Activated naive CD4-positive, alpha-beta T cell treated with Interleukin-2 at 50 U/mL for 16 hours (primary cell): ENCODE results near the gene ARF6.
"Not testable (repeated sequence)": the region's sequence is repeated elsewhere in the genome, so short reads cannot be mapped to it uniquely, and the experiment has no call there.

Experiments
- DNase-seq: peaks from one replicate; pipeline ENCODE4 v3.0.0-alpha.2; 2020

Gene ARF6

DNA sequence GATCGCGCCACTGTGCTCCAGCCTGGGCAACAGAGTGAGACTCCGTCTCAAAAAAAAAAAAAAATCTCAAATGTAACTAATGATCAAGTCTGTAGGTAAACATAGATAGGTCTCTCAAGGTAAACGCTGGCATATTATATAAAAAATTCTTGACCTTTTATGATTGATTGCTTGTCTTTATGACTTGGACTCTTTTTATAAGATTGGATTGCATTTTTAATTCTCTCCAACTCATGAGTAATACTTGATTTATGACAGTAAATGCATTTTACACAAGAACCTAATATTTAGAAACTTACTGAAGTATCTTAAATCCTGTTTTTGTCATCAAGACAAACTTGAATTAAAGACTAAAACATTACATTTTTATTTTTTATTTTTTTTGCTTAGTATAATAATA is 16.1 kb downstream of the ARF6 start:
- no peak for DNase-seq

DNA sequence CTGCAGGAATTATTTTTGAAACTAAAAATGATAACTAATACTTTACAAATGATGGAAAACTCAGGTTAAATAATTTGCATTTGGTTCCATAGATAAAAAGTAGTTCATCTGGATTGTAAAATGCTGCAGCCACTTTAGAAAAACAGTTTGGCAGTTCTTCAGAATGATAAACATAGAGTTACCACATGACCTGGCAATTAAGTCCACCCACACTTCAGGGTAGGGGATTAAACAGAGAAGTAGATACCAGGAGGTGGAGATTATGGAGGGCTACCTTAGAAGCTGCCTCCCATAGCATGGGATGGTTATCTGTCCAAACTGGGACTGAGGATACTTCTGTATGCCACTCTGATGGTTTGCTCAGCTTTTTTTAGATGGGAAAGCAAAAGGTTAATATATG is 22.2 kb downstream of the ARF6 start:
- DNase-seq, result no peak

DNA sequence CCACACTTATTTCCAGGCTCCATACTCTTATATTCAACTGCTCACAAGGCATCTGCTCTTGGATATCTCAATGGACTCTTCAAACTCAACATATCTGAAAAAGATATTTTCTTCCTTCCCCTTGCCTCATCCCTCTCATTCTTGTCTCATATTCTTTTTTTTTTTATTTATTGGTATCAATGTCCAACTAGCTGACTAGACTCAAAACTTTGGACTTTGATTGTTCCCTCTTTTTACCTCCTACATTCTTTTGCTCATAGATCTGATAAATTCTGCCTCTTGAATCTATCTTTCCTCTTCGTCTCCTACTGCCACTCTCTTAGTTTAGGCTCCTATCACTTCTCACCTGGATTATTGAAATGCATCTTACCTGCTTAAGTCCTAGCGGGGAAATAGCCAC is 25.8 kb downstream of the ARF6 start:
- no peak for DNase-seq

DNA sequence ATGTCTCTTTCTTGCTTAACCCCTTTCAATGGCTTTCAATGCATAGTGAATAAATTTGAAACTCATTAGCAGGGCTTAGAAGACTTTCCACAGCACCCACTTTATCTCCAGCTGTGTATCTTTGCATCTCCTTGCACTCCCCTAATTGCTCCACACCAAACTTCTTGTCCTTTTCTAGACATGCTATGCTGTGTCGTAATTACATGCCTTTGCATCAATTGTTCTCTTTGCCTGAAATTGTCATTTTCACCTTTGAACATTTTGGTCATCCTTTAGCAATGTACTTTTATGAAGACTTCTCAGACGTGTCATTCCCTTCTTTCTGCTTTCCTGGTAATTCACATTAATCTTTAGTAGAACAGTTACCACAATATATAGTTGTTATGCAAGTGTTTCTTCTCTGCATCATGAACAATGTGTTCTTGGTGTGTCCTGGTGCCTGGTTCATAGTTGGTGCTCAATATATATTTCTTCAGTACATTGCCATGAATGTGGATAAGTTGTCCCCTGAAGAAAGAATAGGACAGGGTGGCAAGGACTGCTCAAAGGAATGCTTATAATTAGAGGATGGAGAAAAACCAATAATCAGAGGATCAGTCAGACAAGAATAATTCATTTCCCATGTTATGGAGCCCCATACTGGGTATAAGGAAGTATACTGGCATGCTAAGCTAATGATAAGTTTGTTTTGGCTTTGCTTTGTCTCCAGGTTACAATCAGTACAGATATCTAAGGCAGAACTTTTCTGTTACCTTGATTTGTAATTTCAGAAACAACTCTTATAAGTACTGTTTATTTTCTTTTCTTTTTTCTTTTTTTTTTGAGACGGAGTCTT is 27.2 kb downstream of the ARF6 start:
- DNase-seq, result no peak

DNA sequence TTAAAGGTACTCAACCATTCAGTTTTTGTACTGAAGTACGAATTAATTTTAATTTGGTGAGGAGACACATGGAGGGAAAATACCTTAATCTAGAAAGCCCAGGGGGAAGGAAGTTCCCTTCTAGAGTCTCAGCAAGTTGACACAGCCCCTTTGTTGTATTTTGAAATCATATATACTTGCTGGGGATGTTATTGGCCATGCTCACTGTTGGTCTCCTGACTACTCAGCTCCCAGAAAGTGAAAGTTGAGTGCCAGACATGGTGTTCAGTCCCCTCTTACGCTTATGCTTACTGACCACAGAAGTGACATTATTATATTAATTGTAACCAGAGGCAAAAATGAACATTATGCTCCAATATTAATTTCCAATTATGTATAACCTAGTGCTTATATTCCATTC is 28.1 kb downstream of the ARF6 start:
- DNase-seq, result no peak

DNA sequence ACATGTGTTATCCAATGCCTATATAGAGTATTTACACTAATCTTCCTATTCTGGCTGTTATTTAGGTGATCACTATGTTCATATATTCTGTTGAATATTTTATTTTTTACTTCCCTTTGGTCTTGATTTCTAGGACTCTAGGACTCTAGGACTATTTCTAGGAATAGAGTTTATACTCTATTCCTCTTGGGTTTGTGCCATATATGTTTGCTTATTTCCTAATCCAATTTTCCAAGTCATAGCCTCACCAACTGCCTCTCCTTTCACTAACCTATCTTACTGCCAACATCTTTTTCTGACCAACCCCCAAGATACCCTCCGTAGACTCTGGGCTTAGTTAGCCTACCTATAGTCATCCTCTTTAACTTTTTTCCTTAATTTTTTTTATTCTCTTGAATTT is 28.5 kb downstream of the ARF6 start:
- no peak for DNase-seq

DNA sequence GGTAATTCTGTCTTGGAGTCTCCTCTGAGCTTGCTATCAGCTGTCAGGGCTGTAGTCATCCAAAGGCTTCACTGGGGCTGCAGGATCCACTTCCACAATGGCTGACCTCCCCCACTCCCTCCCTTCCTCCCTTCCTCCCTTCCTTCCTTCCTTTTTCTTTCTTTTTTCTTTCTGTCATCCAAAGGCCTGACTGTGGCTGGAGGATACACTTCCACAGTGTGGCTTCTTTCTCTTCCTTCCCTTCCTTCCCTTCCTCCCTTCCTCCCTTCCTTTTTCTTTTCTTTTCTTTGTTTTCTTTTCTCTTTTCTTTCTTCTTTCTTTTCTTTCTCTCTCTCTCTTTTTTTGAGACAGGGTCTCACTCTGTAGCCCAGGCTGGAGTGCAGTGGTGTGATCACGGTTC is 30.6 kb downstream of the ARF6 start:
- no peak for DNase-seq

DNA sequence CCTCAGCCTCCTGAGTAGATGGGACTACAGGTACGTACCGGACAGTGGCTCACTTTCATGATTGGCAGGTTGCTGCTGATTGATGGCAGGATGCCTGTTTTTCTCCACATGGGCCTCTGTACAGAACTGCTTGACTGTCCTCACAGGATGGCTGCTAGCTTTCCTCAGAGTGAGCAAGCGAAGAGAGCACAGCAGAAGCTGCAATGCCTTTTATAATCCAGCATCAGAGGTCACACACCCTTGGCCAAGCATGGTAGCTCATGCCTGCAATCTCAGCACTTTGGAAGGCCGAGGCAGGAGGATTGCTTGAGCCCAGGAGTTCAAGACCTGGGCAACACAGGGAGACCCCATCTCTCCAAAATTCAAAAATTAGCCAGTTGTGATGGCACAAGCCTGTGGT is 31.0 kb downstream of the ARF6 start:
- DNase-seq, result no peak

DNA sequence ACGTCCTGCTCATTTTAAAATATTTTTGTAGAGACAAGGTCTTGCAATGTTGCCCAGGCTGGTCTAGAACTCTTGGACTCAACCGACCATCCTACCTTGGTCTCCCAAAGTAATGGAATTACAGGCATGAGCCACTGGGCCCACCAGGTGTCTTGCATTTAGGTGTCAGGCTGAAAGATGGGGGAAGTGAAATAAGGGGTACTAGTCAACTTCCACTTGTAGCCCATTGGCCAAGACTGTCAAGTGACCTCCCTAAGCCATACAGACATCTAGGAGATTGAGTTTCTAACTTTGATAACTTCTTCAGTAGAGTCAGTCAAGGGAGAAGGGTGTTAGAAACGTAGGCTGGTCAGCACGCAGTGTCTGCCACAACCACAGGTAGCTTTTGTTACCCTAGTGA is 32.0 kb downstream of the ARF6 start:
- DNase-seq, result no peak

DNA sequence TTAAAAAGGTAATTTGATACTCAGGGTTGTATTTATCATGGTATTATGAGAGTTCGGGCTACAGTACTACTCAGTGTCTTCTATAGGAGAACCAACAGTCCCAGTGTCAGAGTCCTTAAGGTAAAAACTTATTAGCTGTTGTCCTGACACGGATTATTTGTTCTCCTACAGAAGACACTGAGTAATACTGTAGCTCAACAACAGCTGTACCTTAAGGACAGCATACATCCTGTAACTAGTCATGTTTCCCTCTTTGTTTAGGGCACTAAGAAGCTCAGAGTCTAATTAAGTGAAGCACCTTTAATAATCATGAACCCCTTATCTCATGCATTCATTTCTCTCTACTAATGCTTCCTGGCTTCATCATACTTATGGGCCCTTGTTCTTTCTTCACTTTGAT is 33.9 kb downstream of the ARF6 start:
- no peak for DNase-seq

DNA sequence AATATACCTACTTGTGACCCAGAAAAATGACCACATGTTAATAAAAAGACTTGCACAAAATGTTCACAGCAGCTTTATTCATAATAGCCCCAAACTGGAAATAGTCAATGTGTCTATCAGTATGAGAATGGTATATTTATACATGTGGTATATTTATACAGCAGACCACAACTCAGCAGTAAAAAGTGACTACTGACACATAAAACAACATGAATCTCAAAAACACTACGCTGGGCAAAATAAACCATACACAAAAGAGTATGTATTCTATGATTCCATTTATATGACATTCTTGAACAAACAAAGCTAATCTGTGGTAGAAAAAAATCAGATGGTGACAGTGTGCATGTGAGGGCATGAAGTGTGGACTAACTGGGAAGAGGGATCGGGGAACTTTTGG is 35.1 kb downstream of the ARF6 start:
- DNase-seq, result no peak

DNA sequence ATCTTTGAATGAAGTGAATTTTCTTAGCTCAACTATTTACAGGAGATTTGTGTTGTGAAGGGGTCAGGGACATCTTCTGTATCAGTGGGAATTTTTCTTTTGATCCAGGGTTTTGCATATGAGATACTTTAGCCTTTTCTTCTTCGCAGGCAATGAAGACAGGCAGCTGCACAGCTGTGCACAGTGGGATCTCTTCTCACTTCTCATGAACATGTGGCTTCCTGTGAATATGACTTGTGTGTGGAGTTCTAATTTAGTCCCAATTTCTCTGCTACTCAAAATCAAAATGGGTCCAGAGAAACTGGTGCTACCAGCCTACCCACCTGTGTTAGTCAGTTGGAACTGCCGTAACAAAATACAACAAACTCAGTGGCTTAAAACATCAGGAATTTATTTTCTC is 37.8 kb downstream of the ARF6 start:
- DNase-seq, result no peak

DNA sequence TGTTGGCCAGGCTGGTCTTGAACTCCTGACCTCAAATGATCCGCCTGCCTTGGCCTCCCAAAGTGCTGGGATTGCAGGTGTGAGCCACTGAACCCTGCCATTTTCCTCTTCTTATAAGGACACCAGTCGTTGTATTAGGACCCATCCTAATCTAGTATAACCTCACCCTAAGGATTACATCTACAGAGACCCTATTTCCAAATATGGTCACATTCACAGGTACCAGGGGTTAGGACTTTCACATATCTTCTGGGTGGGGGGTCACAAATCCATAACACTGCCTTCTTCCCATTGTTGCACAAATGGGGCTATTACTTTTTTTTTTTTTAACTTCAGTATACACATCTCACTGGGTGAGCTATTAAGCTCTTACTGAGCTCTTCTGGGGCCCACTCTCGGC is 38.6 kb downstream of the ARF6 start:
- DNase-seq, result no peak

DNA sequence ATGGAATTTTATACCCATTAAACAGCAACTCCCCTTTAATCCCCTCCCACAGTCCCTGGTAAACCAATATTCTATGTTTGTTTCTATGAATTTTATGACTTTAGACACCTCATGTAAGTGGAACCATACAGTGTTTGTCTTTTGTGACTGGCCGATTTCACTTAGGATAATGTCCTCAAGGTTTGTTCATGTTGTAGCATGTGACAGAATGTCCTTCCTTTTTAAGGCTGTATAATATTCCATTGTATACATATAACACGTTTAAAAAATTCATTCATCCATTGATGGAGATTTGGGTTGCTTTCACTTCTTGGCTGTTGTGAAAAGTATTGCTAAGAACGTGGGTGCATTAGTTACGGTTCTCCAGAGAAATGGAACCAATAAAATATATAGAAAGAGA is 40.2 kb downstream of the ARF6 start:
- DNase-seq, result no peak

DNA sequence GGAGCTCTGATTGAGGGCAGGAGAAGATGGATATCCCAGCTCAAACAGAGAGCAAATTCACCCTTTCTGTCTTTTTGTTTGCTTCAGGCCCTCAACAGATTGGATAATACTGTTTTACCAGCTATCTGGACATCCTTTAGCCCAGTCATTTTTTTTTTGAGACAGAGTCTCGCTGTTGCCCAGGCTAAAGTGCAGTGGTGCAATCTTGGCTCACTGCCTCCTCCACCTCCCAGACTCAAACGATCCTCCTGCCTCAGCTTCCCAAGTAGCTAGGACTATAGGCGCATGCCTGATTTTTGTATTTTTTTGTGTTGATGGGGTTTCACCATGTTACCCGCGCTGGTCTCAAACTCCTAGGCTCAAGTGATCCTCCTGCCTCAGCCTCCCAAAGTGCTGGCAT is 40.8 kb downstream of the ARF6 start:
- DNase-seq, result no peak

DNA sequence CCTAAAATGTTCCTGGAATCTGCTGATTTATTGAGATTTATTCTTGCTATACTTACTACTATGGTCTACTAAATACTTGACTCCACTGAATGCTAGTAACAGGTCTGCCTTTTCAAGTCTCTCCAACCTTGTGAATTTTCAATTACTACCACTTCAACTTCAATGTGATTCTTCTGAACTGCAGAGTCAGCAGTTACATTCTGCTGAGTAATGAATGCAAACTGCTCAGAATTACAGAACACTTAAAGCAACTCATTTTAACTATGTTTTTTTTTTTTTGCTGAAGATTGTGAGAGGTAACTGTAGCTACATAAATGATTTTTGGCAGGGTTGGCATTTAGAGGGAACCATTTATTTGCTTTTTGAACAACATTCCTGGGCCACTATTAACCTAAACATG is 41.8 kb downstream of the ARF6 start:
- no peak for DNase-seq

DNA sequence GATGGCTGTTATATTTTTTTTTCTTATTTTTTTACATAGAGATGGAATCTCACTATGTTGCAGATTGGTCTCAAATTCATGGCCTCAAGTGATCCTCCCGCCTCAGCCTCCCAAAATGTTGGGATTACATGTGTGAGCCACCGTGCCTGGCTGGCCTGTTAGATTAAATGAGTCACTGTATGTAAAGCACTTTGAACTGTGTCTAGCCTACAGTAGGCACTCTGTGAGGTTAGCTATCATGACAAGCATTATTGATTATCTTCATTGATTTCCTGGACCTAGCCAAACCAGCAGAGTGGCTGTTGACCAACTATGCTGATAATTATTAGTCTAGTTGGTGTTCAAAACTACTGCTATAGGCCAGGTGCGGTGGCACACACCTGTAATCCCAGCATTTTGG is 42.6 kb downstream of the ARF6 start:
- no peak for DNase-seq

DNA sequence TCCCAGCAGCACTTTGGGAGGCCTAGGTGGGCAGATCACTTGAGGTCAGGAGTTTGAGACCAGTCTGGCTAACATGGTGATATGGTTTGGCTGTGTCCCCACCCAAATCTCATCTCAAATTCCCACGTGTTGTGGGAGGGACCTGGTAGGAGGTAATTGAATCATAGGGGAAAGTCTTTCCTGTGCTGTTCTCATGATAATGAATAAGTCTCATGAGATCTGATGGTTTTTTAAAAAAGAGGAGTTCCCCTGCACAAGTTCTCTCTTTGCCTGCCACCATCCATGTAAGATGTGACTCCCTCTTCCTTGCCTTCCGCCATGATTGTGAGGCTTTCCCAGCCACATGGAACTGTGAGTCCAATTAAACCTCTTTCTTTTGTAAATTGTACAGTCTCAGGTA is 43.4 kb downstream of the ARF6 start:
- DNase-seq, result not testable (repeated sequence)

DNA sequence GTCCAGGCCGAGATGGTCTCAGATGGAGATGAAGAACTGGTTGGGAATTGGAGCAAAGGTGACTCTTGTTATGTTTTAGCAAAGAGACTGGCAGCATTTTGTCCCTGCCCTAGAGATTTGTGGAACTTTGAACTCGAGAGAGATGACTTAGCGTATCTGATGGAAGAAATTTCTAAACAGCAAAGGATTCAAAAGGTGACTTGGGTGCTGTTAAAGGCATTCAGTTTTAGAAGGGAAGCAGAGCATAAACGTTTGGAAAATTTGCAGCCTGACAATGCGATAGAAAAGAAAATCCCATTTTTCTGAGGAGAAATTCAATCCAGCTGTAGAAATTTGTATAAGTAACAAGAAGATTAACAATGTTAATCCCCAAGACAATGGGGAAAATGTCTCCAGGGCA is 44.0 kb downstream of the ARF6 start:
- not testable (repeated sequence) for DNase-seq

DNA sequence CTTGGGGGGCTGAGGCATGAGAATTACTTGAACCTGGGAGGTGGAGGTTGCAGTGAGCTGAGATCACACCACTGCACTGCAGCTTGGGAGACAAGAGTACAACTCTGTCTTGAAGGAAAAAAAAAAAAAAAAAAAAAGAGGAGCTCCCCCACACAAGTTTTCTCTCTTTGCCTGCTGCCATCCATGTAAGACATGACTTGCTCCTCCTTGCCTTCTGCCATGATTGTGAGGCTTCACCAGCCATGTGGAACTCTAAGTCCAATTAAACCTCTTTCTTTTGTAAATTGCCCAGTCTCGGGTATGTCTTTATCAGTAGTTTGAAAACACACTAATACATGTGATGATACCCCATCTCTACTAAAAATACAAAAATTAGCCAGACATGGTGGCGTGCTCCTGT is 46.3 kb downstream of the ARF6 start:
- not testable (repeated sequence) for DNase-seq

DNA sequence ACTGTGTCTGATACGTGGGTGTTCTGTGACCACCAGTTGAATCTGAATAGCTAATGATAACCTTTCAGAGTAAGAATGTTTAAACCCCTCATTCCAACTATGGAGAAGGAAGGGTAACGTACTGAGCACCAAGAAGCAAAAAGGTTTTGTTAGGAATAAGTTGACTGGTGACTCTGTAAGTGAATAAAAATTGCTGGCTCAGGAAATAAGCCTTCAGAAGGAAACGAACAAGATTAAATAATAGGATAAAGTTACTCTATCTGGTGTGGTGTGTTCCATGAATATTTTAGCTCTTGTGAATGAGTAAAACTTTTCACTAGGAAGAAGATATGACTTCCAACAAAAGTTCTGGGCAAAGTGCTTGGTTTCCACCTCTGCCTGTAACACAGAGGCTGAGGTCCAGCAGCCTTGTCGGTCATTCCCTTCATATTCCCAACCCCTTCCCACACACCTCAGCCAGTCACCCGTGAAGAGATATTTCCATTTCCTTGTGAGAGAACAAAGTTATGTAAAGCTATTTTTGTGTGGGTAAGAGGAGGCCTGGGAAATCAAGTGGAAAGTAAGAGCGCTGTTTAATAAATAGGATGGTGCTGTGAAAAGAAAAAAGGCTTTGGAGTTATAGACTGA is 47.1 kb downstream of the ARF6 start:
- DNase-seq, result no peak

DNA sequence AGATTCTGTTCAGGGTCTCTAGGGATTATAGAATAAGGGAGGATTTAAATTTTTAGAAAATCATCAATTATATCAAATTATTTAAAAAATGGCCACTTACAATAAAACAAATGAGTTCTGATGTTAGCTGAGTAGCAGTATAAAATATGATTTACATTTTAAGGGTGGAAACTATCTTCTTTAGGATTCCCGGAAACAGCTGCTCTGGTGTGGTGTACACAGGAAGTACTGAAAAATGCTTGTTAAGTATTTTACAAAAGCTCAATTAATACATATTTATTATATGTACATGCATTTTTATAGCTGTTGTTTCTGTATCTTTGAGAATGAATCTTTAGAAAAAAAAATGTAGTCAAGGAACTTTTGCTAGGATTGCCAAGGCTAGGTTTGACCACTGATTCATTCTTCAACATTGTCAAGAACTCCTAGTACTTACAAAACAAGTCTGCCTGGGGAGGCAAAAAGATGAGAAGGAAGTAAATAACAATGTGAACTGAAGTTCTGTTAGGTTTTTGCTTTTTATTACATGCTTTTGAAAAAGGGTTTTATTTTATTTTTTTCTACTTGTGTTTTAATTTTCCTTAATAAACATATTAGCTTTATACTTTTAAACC is 48.0 kb downstream of the ARF6 start:
- no peak for DNase-seq

DNA sequence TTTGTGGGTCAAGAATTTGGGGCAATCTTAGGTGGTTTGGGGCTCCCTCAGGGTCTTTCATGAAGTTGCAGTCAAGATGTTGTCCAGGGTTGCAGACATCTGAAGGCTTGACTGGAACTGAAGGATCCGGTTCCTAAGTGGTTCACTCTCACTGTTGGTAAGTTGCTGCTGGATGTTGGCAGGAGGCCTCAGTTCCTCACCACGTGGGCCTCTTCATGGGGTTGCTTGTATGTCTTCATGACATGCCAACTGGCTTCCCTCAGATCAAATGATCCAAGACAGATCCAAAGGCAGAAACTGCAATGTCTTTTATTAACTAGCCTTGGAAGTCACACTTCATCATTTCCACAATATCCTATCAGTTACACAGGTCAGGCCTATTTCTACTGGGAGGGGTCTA is 49.2 kb downstream of the ARF6 start:
- DNase-seq, result no peak

DNA sequence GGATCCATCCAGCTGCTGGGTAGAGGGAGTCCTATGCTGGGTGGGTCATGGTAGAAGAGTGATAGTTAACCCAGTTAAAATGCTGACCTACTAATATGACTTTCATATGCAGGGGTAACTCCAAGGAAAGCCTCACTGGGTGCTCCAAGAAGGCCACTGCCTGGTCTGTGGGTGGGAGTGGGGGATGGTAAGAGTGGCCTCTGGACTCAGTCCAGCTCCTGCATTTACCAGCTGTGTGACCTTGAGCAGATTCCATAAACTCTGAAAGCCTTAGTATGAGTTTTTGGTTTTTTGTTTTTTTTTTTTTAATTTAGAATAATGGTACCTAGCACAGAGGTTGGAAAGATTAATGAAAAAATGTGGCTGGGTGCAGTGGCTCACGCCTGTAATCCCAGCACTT is 51.6 kb downstream of the ARF6 start:
- no peak for DNase-seq
